Neural progenitor cell (in vitro differentiated cells): ENCODE measurements around the gene NANOG.

Experiments used
- CTCF ChIP-seq: fragments of 200-600 bp; sonication (generic); IDR thresholded peaks from 2 replicates; pipeline ENCODE4 v1.5.1; 2017; ENCODE audit warnings: antibody characterized with exemption, mild to moderate bottlenecking
- EZH2 ChIP-seq: fragments of 200-600 bp; sonication (generic); IDR thresholded peaks from 2 replicates; pipeline ENCODE4 v1.6.1; 2017; ENCODE audit warnings: antibody characterized with exemption, mild to moderate bottlenecking, moderate library complexity
- EZH2phosphoT487 ChIP-seq: fragments of 200-600 bp; sonication (generic); IDR thresholded peaks from 2 replicates; pipeline ENCODE4 v1.6.1; 2017; ENCODE audit warnings: antibody characterized with exemption

- TF ChIP-seq CTCF (no peak), EZH2 (no peak), EZH2phosphoT487 (no peak)
Observed at GRCh38 chr12:7801460-7801859, 12.3 kb downstream of the NANOG start.
